ENCODE data around the gene FBXO27. TPM values are rescaled to one million over a fixed set of nuclear protein-coding genes. Genes with fewer than 3 reads are reported as not detected.

FBXO27 gene
- total and polyA plus RNA-seq, 2 of the 13 experiments (the other 11 are each of a cell fraction or from before 2014, with no cell fraction given) = 0.15 to 2.8 TPM

- no peak for TF ChIP-seq GMEB1 (CRISPR knock-in tag; IDR thresholded peaks at IDR 0.05; ENCODE audit: borderline replicate concordance)
- TF ChIP-seq ZNF687 (CRISPR knock-in tag; IDR thresholded peaks at IDR 0.05) = peak; percentile 57
- TF ChIP-seq SRF (IDR thresholded peaks at IDR 0.05; ENCODE audit: low read depth, low read length) = no peak
- TF ChIP-seq RBM39 (IDR thresholded peaks at IDR 0.05; ENCODE audit: low read depth, low read length, poor library complexity, severe bottlenecking) = peak; percentile 70
- TF ChIP-seq ZNF224 (CRISPR knock-in tag; IDR thresholded peaks at IDR 0.05) = no peak
- no peak for TF ChIP-seq ZNF263 (CRISPR knock-in tag; IDR thresholded peaks at IDR 0.05)
- 0 out of 2 replicates have a peak, but pooled peaks have one; percentile 21 for TF ChIP-seq ZNF431 (CRISPR knock-in tag; IDR thresholded peaks at IDR 0.05; ENCODE audit: borderline replicate concordance, low read depth)
- TF ChIP-seq TIGD3 (CRISPR knock-in tag; IDR thresholded peaks at IDR 0.05; ENCODE audit: borderline replicate concordance) = no peak
- TF ChIP-seq NFYB (CRISPR knock-in tag; IDR thresholded peaks at IDR 0.05) = no peak
- peak; percentile 83 for TF ChIP-seq HNF4G (IDR thresholded peaks at IDR 0.05; ENCODE audit: borderline replicate concordance, low read depth, low read length)
- TF ChIP-seq HNF4G (CRISPR knock-in tag; IDR thresholded peaks at IDR 0.05; ENCODE audit: borderline replicate concordance, low read depth) = peak; percentile 90; the same call in 1 of the 2 replicates
- no peak for TF ChIP-seq ZNF430 (CRISPR knock-in tag; IDR thresholded peaks at IDR 0.05)
- no peak for TF ChIP-seq TFDP1 (CRISPR knock-in tag; IDR thresholded peaks at IDR 0.05; ENCODE audit: borderline replicate concordance)
Observed at GRCh38 chr19:39053276-39054090, 21.1 kb upstream of the FBXO27 start (continued).
